Measurements from ENCODE around the gene PDZRN3. TPM values are rescaled to one million over a fixed set of nuclear protein-coding genes. Genes with fewer than 3 reads are reported as not detected.

The PDZRN3 gene
- total RNA-seq, 1 donor from 2014 or later: 1.3 TPM

DNA sequence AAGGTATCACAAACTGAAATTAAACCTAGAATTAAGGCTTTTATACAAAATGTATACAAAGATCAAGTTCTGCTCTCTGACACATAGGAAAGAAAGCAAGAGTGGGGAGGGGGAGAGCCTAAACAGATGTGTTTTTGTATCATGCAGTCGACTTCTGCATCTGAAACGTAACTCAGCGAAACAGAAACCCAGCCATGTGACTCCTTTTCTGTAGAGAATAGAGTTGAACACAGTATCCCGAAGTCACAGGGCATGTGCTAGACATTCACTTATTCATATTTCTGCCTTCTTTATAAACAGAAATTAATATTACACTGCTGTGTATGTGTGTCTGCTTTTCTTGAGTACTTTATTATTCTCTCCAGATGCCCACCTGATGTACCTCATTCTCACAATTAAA is 121.0 kb downstream of the PDZRN3 start:
- H3K36me3 Mint-ChIP-seq (ENCODE audit: low read depth, unreplicated experiment): no peaks in the 10 kb centered on the region
- DNase-seq (ENCODE audit: low spot score): no peak
- TF ChIP-seq CTCF (IDR thresholded peaks at IDR 0.05; ENCODE audit: unreplicated experiment): no peak
- H3K27me3 Mint-ChIP-seq (ENCODE audit: unreplicated experiment): no peaks in the 10 kb centered on the region
- H3K9me3 Mint-ChIP-seq (ENCODE audit: unreplicated experiment): no peaks in the 10 kb centered on the region
- H3K27ac Mint-ChIP-seq (ENCODE audit: unreplicated experiment): no peak overlapping the region
- H3K4me1 Mint-ChIP-seq (ENCODE audit: unreplicated experiment): peaks cover 2% of the 10 kb centered on the region
- no peak overlapping the region for H3K4me3 Mint-ChIP-seq (ENCODE audit: unreplicated experiment)

- no peaks in the 10 kb centered on the region for H3K36me3 Mint-ChIP-seq (ENCODE audit: low read depth, unreplicated experiment)
- H3K4me1 Mint-ChIP-seq (ENCODE audit: unreplicated experiment): no peaks in the 10 kb centered on the region
- no peak overlapping the region for H3K4me3 Mint-ChIP-seq (ENCODE audit: unreplicated experiment)
- H3K27ac Mint-ChIP-seq (ENCODE audit: unreplicated experiment): no peak overlapping the region
- H3K9me3 Mint-ChIP-seq (ENCODE audit: unreplicated experiment): no peaks in the 10 kb centered on the region
- peak; percentile 71 for DNase-seq (ENCODE audit: low spot score)
- TF ChIP-seq CTCF (IDR thresholded peaks at IDR 0.05; ENCODE audit: unreplicated experiment): peak; percentile 76
- peaks cover 1% of the 10 kb centered on the region for H3K27me3 Mint-ChIP-seq (ENCODE audit: unreplicated experiment)
These were observed 121.8 kb downstream of the PDZRN3 start for GRCh38 chr3:73502609-73503583.

DNA sequence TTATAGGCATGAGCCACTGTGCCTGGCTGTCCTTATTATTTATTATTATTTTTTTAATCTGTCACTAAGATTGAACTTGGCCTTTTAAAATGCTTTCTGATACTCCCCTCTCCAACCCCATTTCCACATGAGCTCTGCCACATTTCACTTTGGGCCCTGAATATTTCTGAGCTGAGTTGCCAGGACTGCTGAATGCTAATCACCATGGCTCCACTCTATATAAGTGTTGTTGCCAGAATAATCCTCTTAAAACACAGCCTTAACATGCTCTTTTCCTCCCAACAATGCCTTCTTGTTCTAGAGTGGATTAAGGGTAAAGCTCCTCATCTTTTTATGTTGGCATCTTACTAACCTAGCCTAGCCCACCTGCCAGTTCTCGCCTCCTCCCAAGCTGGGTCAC is 124.4 kb downstream of the PDZRN3 start:
- Mint-ChIP-seq H3K4me1 (ENCODE audit: unreplicated experiment) (peaks cover 5% of the 10 kb centered on the region), H3K9me3 (ENCODE audit: unreplicated experiment) (no peaks in the 10 kb centered on the region), H3K36me3 (ENCODE audit: low read depth, unreplicated experiment) (no peaks in the 10 kb centered on the region), H3K27ac (ENCODE audit: unreplicated experiment) (no peak overlapping the region), H3K27me3 (ENCODE audit: unreplicated experiment) (peaks cover 2% of the 10 kb centered on the region), H3K4me3 (ENCODE audit: unreplicated experiment) (no peak overlapping the region)
- no peak for DNase-seq (ENCODE audit: low spot score)
- no peak for TF ChIP-seq CTCF (IDR thresholded peaks at IDR 0.05; ENCODE audit: unreplicated experiment)

GRCh38 chr3:73499787-73500186 is 125.0 kb downstream of the PDZRN3 start:
- no peak for DNase-seq (ENCODE audit: low spot score)
- Mint-ChIP-seq H3K4me3 (ENCODE audit: unreplicated experiment) (no peak overlapping the region), H3K27ac (ENCODE audit: unreplicated experiment) (no peak overlapping the region), H3K36me3 (ENCODE audit: low read depth, unreplicated experiment) (no peaks in the 10 kb centered on the region), H3K4me1 (ENCODE audit: unreplicated experiment) (peaks cover 5% of the 10 kb centered on the region), H3K27me3 (ENCODE audit: unreplicated experiment) (peaks cover 2% of the 10 kb centered on the region), H3K9me3 (ENCODE audit: unreplicated experiment) (no peaks in the 10 kb centered on the region)
- no peak for TF ChIP-seq CTCF (IDR thresholded peaks at IDR 0.05; ENCODE audit: unreplicated experiment)
